GM12801 (cell line): ENCODE results near the gene ADAR.

Experiments
- TF ChIP-seq, protein P1 (sequence below): IDR thresholded peaks from one replicate; pipeline ENCODE4 v1.5.1; 2011; ENCODE audit warnings: control low read depth; ENCODE audit not compliant: insufficient read length; ENCODE audit errors: extremely low read depth

The ADAR gene

GRCh38 chr1:154559466-154560044 lies 48.4 kb downstream of the ADAR start:
- TF ChIP-seq, protein P1, sequence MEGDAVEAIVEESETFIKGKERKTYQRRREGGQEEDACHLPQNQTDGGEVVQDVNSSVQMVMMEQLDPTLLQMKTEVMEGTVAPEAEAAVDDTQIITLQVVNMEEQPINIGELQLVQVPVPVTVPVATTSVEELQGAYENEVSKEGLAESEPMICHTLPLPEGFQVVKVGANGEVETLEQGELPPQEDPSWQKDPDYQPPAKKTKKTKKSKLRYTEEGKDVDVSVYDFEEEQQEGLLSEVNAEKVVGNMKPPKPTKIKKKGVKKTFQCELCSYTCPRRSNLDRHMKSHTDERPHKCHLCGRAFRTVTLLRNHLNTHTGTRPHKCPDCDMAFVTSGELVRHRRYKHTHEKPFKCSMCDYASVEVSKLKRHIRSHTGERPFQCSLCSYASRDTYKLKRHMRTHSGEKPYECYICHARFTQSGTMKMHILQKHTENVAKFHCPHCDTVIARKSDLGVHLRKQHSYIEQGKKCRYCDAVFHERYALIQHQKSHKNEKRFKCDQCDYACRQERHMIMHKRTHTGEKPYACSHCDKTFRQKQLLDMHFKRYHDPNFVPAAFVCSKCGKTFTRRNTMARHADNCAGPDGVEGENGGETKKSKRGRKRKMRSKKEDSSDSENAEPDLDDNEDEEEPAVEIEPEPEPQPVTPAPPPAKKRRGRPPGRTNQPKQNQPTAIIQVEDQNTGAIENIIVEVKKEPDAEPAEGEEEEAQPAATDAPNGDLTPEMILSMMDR: peak; percentile 43

DNA sequence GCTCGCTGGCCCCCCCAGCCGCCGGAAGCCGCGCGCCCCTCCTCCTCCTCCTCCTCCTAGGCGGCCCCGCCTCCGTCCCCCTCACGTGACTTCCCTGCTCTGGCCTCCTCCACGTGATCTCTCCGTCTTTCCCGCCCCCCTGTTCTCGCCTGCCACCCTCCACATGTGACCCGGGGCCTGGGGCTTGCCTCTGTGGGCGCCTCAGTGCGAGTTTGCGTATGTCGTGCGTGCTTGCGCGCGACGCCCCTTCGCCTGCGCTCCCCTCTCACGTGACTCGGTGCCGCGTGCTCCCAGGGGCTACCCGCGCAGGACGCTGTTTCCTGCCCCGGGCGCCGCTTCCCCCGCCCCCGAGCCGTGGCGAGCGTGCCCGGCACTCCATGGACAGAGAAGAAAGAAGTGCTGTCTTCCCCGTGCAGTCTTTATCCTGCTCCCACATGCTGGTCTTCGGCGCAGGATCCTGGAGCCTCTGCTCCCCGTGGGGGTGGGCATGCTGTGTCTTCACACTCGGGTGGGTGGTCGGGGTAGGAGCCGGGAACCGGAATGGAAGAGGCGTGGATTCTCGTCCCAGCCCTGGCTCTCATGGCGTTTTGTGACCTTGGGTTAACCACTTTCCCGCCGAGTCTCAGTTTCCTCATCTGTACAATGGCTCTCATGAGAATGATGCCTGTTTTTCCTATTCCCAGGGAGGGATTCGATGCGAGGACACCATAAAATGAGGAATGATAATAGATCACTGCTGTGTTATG lies 49.1 kb downstream of the ADAR start:
- TF ChIP-seq, protein P1: no peak

- TF ChIP-seq, protein P1: no peak
Observed at GRCh38 chr1:154557939-154558719, 49.9 kb downstream of the ADAR start, which contains the start of gene UBE2Q1. Gene UBE2Q1 (minus strand): TSS chr1:154558662. CDS start chr1:154558553, 109 bp downstream.

DNA sequence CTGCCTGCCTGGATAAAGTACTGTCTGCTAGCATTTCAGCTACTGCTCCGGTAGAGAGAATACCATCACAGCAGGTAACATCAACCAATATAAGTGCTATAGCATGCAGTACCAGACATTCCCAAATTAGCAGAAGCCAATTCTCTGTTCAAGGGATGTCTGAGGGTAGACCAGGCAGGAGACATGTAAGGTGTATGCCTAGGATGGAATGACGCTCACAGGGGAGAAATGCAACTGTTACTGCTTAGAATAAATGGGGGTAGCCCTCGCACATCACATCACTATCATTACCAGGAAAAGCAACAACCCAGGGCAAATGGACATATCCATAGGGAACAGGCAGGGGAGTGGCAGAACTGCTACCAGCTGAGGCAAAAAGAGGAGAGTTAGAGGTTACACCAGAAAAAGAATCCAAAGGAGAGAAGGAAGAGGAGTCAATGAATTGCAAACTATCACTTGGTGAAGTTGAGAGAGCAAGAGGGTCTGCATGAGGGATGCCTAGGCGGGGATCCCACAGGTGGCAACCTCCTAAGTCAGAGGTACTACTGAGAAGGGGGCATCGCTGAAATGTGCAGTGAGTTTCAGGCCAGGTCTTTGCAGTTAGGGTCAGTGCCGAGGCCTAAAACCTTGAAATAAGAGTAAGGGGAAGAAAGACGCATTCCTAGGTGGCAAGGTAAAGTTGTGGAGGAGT lies 50.6 kb downstream of the ADAR start:
- TF ChIP-seq, protein P1: no peak

- TF ChIP-seq, protein P1: no peak
Observed at GRCh38 chr1:154556422-154556821, 51.6 kb downstream of the ADAR start.

DNA sequence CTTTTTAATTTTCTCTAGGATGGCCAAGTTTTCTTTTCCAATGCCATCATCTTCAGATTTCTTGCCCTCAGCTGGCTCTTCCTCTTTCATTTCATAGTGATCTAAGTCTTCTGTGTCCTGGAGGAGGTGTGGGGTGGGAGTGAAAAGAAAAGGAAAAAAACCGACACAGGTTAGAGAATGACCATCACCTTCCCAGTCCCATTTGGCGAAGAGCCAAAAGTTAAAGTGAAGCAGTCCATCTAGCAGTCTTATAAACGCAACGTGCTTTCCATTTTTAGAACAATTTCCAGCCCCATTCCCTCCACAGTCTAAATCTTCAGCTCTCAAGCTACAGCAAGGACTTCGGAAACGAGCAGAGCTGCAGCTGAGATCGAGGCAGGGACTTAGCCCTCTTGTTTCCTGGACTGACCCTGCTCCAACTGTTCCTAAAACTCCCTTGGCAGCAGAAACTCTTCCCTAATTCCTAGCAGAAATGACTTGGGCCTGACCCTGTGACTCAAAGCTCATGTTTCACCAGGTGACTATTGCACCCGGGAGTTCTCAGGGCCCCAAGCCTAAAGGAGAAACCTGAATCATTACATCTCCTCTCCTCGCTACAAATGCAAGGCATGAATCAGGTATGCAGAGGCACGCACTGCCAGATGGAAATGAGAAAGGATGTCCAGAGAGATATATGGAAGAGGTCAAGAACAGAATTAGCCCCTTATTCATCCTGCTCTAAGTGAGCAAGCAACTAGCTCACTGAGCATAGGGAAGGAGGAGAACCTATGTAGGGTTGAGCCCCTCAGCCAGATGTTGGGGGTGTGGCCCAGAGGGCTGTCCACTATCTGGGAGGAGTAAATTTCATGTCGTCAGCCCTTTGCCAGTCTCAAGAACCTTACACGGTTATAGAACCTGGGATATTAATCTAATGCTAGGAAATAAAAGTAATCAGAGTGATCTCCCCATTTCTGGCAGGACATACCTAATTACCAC lies 54.6 kb downstream of the ADAR start:
- TF ChIP-seq, protein P1: no peak
